ENCODE results near the gene NQO2.
"Not testable (repeated sequence)": the region's sequence is repeated elsewhere in the genome, so short reads cannot be mapped to it uniquely, and the experiment has no call there.

Gene NQO2

DNA sequence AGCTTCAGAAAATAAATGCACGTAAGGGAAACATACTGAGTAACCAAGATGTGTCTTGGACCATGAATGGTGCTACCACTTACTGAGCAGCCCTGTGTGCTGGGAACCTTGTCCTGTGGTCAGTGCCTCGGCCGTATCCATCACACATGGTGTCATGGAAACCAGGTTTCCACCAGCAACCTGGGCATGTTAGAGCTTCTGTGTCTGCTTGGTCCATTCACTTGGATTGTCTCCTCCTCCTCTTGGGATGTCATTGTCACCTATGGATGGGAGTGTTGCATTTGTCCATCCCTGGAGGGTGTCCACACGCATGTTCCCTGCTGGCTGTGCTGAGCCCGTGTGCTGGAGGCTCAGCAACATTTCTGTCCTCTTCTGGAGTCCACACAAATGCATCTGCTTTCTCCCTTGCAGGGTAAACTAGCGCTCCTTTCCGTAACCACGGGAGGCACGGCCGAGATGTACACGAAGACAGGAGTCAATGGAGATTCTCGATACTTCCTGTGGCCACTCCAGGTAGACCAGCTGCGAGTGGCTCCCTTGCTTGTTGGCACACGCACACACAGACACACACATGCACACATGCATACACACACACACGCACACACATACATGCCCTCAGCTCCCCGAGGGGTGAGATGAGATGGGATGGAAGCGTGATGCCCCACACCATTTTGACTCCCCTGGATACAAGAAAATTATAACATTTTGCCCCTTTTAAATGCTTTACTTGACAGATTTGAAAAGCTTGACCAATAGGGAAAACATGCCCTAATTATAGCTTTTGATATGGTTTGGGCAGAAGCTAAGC, 17.0 kb downstream of the NQO2 start:
- TF ChIP-seq, protein P1, sequence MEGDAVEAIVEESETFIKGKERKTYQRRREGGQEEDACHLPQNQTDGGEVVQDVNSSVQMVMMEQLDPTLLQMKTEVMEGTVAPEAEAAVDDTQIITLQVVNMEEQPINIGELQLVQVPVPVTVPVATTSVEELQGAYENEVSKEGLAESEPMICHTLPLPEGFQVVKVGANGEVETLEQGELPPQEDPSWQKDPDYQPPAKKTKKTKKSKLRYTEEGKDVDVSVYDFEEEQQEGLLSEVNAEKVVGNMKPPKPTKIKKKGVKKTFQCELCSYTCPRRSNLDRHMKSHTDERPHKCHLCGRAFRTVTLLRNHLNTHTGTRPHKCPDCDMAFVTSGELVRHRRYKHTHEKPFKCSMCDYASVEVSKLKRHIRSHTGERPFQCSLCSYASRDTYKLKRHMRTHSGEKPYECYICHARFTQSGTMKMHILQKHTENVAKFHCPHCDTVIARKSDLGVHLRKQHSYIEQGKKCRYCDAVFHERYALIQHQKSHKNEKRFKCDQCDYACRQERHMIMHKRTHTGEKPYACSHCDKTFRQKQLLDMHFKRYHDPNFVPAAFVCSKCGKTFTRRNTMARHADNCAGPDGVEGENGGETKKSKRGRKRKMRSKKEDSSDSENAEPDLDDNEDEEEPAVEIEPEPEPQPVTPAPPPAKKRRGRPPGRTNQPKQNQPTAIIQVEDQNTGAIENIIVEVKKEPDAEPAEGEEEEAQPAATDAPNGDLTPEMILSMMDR (IDR thresholded peaks at IDR 0.05; ENCODE audit: low read depth, low read length), result no peak
- H3K4me3 ChIP-seq (ENCODE audit: low read depth, low read length), result no peak overlapping the region

DNA sequence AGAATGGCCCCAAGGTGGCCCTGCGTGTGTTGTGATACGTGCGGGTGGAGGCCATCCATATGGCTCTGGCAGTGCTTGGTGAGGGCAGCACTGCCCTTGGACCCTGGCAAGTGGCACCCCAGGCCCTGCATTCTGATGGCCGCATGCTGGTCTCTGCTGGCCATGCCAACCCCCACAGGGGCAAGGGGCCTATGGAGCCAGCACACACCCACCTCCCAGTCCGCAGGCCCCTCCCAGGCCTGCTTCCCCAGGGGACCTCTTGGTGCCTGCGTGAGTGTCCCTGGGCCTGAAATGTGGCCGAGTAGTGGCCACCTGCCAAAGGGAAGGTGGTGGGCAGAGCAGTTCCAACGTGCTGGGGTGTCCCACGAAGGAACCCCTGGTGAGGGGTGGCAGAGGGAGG, 17.6 kb downstream of the NQO2 start:
- no peak overlapping the region for H3K4me3 ChIP-seq (ENCODE audit: low read depth, low read length)
- TF ChIP-seq, protein P1 (IDR thresholded peaks at IDR 0.05; ENCODE audit: low read depth, low read length), result no peak

DNA sequence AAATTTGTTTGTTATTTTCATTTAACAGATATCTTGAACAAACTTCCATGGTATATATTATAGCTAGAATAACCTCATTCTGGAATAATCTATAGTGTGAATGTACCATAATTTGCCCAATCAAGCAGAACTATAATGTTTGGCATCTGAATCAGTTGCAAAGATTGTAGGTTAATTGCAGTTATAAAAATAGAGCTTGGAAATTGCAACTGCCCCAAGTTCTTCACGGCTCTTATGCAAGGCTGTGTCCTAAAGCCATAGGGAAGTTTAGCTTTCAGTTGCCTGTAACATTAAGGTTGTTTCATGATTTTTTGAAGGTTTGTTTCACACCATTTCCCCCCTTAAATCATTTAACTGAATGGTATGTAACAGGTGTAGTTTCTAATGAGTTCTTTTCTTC, 19.4 kb downstream of the NQO2 start:
- no peak overlapping the region for H3K4me3 ChIP-seq (ENCODE audit: low read depth, low read length)
- TF ChIP-seq, protein P1 (IDR thresholded peaks at IDR 0.05; ENCODE audit: low read depth, low read length), result no peak

DNA sequence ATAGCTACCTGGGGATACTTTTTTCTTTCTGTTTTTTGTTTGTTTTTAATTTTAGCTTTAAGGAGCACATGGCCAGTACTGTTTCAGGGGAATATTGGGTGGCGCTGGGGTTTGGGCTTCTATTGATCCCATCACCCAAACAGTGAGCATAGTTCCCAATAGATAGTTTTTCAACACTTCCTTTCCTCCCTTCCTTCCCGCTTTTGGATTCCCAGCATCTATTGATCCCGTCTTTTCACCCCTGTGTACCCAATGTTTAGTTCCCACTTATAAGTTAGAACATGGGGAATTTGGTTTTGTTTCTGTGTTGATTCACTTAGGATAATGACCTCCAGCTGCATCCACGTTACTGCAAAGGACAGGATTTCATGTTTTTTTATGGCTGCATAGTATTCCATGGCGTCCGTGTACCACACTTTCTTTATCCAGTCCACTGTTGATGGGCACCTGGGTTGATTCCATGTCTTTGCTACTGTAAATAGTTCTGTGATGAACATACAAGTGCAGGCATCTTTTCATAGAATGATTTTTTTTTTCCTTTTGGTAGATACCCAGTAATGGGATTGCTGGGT, 20.1 kb downstream of the NQO2 start:
- TF ChIP-seq, protein P1 (IDR thresholded peaks at IDR 0.05; ENCODE audit: low read depth, low read length), result no peak
- no peak overlapping the region for H3K4me3 ChIP-seq (ENCODE audit: low read depth, low read length)

DNA sequence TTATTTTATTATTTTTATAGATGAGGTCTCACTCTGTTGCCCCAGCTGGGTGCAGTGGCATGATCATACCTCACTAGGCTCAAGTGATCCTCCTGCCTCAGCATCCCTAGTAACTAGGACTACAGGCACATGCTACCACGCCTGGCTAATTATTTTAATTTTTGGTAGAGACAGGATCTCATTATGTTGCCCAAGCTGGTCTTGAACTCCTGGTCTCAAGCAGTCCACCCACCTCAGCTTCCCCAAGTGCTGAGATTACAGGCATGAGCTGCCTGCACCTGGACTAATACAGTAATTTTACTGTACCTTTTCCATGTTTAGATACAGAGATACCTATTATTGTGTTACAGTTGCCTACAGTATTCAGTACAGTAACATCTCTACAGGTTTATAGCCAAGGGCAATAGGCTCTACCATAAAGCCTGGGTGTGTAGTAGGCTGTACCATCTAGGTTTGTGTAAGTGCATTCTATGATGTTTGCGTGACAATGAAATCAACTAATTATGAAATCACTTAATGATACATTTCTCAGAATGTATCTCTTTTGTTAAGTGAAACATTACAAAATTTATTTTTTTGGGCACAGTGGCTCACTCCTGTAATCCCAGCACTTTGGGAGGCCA, 21.4 kb downstream of the NQO2 start:
- H3K4me3 ChIP-seq (ENCODE audit: low read depth, low read length), result not testable (repeated sequence)

DNA sequence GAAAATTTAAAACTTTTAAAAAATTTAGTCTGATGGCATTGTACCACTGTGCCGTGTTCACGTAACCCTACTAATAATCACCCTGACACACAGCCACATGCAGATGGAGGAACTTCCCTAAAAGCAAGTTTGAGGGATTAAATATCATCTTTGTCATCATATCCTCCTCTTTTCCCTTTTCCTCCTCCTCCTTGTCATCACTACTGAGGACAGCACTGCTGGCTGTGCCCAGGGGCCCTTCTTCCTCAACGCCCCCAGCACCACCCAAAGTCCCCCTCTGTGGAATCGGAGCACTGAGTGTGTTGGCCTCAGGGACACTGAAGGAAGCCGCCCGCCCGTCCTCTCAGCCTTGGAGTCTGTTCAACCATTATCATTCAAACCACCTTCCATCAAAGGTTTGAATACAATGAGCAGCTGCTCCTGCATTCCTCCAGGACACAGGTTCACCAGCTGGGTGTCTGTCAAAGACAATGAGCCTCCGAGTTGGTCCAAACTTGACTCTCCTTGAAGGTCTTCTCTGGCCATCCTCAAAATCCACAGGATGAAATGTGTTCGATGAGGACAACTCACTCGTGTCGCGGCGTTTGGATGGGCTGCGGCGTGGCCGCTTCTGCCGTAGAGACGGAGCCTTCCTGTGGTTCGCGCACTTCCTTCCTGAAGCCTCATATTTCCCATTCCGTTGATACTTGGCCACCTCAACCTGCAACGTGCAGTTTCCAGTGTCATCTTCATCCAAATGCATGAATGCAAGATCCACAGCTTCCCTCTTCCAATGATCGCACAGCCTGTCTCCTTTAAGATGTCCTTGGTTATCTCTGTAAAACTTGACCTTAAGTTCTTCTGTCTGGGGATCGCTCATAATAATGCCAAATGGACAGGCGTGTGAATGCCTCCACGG, 23.3 kb downstream of the NQO2 start:
- TF ChIP-seq, protein P1 (IDR thresholded peaks at IDR 0.05; ENCODE audit: low read depth, low read length), result no peak
- H3K4me3 ChIP-seq (ENCODE audit: low read depth, low read length), result no peak overlapping the region

DNA sequence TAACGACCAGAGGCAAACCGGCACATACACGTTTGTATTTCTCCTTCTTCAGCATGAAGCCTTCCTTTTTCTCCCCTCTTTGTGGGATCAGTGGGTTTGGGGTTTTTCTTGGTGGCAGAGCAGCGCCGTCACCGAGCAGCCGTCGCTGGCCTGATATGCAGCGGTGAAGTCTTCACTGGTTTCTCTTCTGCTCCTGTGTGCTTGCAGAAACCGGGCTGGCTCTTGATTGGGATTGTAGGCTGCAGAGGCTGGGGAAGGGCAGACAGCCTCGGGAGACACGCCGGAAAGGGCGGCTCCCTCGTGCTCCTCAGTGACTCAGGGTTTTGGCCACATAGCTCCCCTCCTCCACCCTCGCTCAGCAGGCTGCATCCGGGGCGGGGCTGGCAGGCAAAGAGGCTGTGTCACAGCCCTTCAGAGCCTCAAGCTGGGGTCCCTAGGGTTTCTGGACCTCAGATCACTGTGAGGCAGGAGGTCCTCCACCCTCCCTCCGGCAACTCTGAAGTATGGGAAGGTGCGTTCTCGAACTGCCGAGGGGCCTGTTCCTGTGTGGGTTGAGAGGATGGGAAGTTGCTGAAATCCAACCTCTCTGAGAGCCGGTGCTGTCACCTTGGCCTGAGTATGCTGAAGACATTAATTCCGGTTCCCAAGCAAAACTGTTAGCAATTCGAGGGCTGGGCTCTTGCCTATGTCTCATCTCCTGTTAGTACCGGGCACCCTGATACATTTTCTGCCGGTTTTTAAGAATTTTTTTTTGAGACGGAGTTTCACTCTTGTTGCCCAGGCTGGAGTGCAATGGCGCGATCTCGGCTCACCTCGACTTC, 24.2 kb downstream of the NQO2 start:
- TF ChIP-seq, protein P1 (IDR thresholded peaks at IDR 0.05; ENCODE audit: low read depth, low read length), result no peak

More for the DNA sequence above, 24.2 kb downstream of the NQO2 start:
- no peak overlapping the region for H3K4me3 ChIP-seq (ENCODE audit: low read depth, low read length)

Data from WI38 (cell line).